Heart right ventricle (tissue), 16 donors: Measurements from ENCODE around the gene CDK14. TPM values are rescaled to one million over a fixed set of nuclear protein-coding genes. Genes with fewer than 3 reads are reported as not detected.

Experiments
- ATAC-seq, 8 donors: fragments of 200-7000 bp; cut with Tn5 transposase; one replicate each; pipeline ENCODE4 v1.9.1; 2020; ENCODE audit warnings: mild to moderate bottlenecking in 8 of 8, moderate library complexity in 8 of 8, moderate number of reproducible peaks in 1 of 8
- DNase-seq, 2 donors: peaks; one replicate each; pipeline ENCODE4 v3.0.0-alpha.2; 2020
- H3K27ac ChIP-seq, 10 donors: fragments of 200-600 bp; sonication (generic) in 2 of 10; one replicate each; pipeline versions ENCODE4 v1.5.0 to v1.8.0; 2020 to 2022; ENCODE audit warnings: mild to moderate bottlenecking in 3 of 10
- H3K27me3 ChIP-seq, 7 donors: fragments of 200-600 bp; one replicate each; pipeline ENCODE4 v1.8.0; 2021 to 2022; ENCODE audit warnings: mild to moderate bottlenecking in 2 of 7
- H3K36me3 ChIP-seq, 9 donors: fragments of 200-600 bp; sonication (generic) in 1 of 9; one replicate each; pipeline versions ENCODE4 v1.5.0 to v1.8.0; 2020 to 2022; ENCODE audit warnings: mild to moderate bottlenecking in 2 of 9
- H3K4me1 ChIP-seq, 9 donors: fragments of 200-600 bp; sonication (generic) in 1 of 9; one replicate each; pipeline versions ENCODE4 v1.5.0 to v1.8.0; 2020 to 2022; ENCODE audit warnings: mild to moderate bottlenecking in 4 of 9
- H3K4me3 ChIP-seq, 10 donors: fragments of 200-600 bp; sonication (generic) in 2 of 10; one replicate each; pipeline versions ENCODE4 v1.5.0 to v1.8.0; 2020 to 2022; ENCODE audit warnings: mild to moderate bottlenecking in 7 of 10, moderate library complexity in 2 of 10
- H3K9me3 ChIP-seq, 11 donors: fragments of 200-600 bp in 10 of 11; sonication (generic) in 2 of 11; one replicate each; pipeline versions ENCODE4 v1.5.0 to v1.8.0; 2013 to 2022; ENCODE audit warnings: mild to moderate bottlenecking in 2 of 11, control low read depth in 1 of 11, moderate library complexity in 1 of 11
- CTCF ChIP-seq, 9 donors: fragments of 200-600 bp; sonication (generic) in 2 of 9; IDR thresholded peaks; one replicate each; pipeline versions ENCODE4 v1.5.0 to v1.8.0; 2021 to 2022; ENCODE audit warnings: antibody characterized with exemption in 9 of 9, mild to moderate bottlenecking in 5 of 9, moderate library complexity in 1 of 9
- WGBS, 2 donors: extraction: QIAGEN DNeasy Blood & Tissue Kit; methylation state at CpG; one replicate each; pipeline ENCODE4 v1.1.7; 2013; ENCODE audit warnings: inconsistent platforms in 1 of 2; 5-methylcytosine and 5-hydroxymethylcytosine counted together
- intact Hi-C, 10 donors: fragments of 100-400 bp; cut with DNase I; formaldehyde crosslinking; loops; one replicate each; pipeline versions ENCODE4 v1.11.1 to v1.14.2; 2022
- polyA plus RNA-seq, 2 donors: library from polyadenylated mRNA; stranded (reverse); fragments of 200-250 nt; gene quantifications; one replicate each; pipeline ENCODE4 v1.2.3, GENCODE V29; 2013
- total RNA-seq, 10 donors: library from RNA; stranded (reverse); fragmentation: NEBNext Ultra II Directional in 3 of 10; extraction: Animal tissue kit (Norgen Biotek cat#: 25700) in 3 of 10; gene quantifications; one replicate each; pipeline versions ENCODE4 v1.2.1 to v1.2.4, GENCODE V29; 2021 to 2023
- donor health status: Arrhythmogenic right ventricular cardiomyopathy.
- donor health status: ischemic (EF 13 %, LVEDD 7.1; RV severe dilation, severe dysfunction).
- donor health status: healthy with polysubstance abuse.
- donor health status: DM: no; HTN: yes; CAD: no.
- donor health status: DM: no; HTN: no; CAD: no.
- donor health status: ischemic (EF 25% LVEDD 6.9; RV normal size, moderate dysfunction).
- donor health status: ischemic (EF 25% LVEDD 5.7; RV mildly dilated, moderate dysfunction).
- donor health status: healthy.
- donor health status: DM: yes; HTN: yes; CAD: no.
- donor health status: Ischemic cardiomyopathy.
- donor health status: ischemic (EF 35%, LVEDD 5.7; RV mildly dilated, moderate dysfunction).
- donor health status: nonischemic (EF 11% LVEDD 7.7; RV severe dilation, severe dysfunction).
- donor health status: DM: yes; HTN: yes; CAD: no.
- donor health status: PGD.
- donor health status: ischemic (EF 29% LVEDD 5.4; RV normal size, mild dysfunction).
- donor health status: nonischemic (EF 23%, LVEDD 6.1; RV moderate dilation, normal function).

The CDK14 gene
- total and polyA plus RNA-seq, 12 donors = 3.9 to 36.5 (median 21.4) TPM

GRCh38 chr7:91083855-91084644, 487.9 kb downstream of the CDK14 start:
- DNase-seq (peak; percentile 55 to 74), ATAC-seq (peak; percentile 83 to 95 (median 91))
- H3K4me1 ChIP-seq = peaks cover 3 to 42% (median 26%) of the 10 kb centered on the region in 9 donors
- peak in 3 of 9 donors; percentile 26 to 31 (median 27) for TF ChIP-seq CTCF (IDR thresholded peaks at IDR 0.05)
- H3K9me3 ChIP-seq = no peaks in the 10 kb centered on the region
- no peak overlapping the region for H3K4me3 ChIP-seq
- intact Hi-C loops = loop anchor here (2.0 to 10.0 kb wide), 9 partner anchors 178 to 801 kb away; partner anchors contain the start of genes FZD1 (in 5 of the 10) and MTERF1 (in 1 of the 10)
- 30 to 45% methylated on average over 3 of the region's 3 CpGs for WGBS, 2 donors
- no peaks in the 10 kb centered on the region for H3K36me3 ChIP-seq
- H3K27me3 ChIP-seq = no peaks in the 10 kb centered on the region
- peak overlapping the region in 7 of 10 donors; percentile 7 to 69 (median 56) for H3K27ac ChIP-seq

- intact Hi-C loops = loop anchor here in 9 of 10 donors (5.0 to 10.0 kb wide), 10 partner anchors 177 to 800 kb away; partner anchors contain the start of genes FZD1 (in 4 of the 9) and MTERF1 (in 1 of the 9)
- H3K9me3 ChIP-seq = no peaks in the 10 kb centered on the region
- no peak for TF ChIP-seq CTCF (IDR thresholded peaks at IDR 0.05)
- no peak overlapping the region for H3K4me3 ChIP-seq
- H3K36me3 ChIP-seq = no peaks in the 10 kb centered on the region
- no peak for ATAC-seq
- no peak for DNase-seq
- peak overlapping the region in 3 of 10 donors; percentile 54 to 69 (median 54) for H3K27ac ChIP-seq
- 80 to 82% methylated on average over 4 of the region's 4 CpGs for WGBS, 2 donors
- H3K27me3 ChIP-seq = no peaks in the 10 kb centered on the region
- peaks cover 3 to 52% (median 33%) of the 10 kb centered on the region in 9 donors for H3K4me1 ChIP-seq
These were observed 489.1 kb downstream of the CDK14 start for GRCh38 chr7:91085175-91085574.

GRCh38 chr7:91086200-91086599, 490.1 kb downstream of the CDK14 start:
- no peak overlapping the region for H3K4me3 ChIP-seq
- H3K27me3 ChIP-seq = no peaks in the 10 kb centered on the region
- H3K9me3 ChIP-seq = no peaks in the 10 kb centered on the region
- no peak overlapping the region for H3K27ac ChIP-seq
- peaks cover 0 to 54% (median 33%) of the 10 kb centered on the region in 9 donors for H3K4me1 ChIP-seq
- intact Hi-C loops = loop anchor here in 9 of 10 donors (5.0 to 10.0 kb wide), 10 partner anchors 176 to 799 kb away; partner anchors contain the start of genes FZD1 (in 4 of the 9) and MTERF1 (in 1 of the 9)
- ATAC-seq (no peak), DNase-seq (no peak)
- 89 to 90% methylated on average over 4 of the region's 4 CpGs for WGBS, 2 donors
- H3K36me3 ChIP-seq = no peaks in the 10 kb centered on the region
- TF ChIP-seq CTCF (IDR thresholded peaks at IDR 0.05) = no peak

- peaks cover 0 to 34% (median 20%) of the 10 kb centered on the region in 9 donors for H3K4me1 ChIP-seq
- H3K27ac ChIP-seq = no peak overlapping the region
- no peaks in the 10 kb centered on the region for H3K27me3 ChIP-seq
- H3K9me3 ChIP-seq = no peaks in the 10 kb centered on the region
- H3K4me3 ChIP-seq = no peak overlapping the region
- intact Hi-C loops = loop anchor here (2.0 to 10.0 kb wide), 12 partner anchors 174 to 797 kb away; partner anchors contain the start of genes FZD1 (in 5 of the 10) and MTERF1 (in 1 of the 10)
- DNase-seq = no peak
- 72 to 73% methylated on average over 1 of the region's 1 CpG for WGBS, 2 donors
- ATAC-seq = no peak
- no peaks in the 10 kb centered on the region for H3K36me3 ChIP-seq
- no peak for TF ChIP-seq CTCF (IDR thresholded peaks at IDR 0.05)
These were observed 492.0 kb downstream of the CDK14 start for GRCh38 chr7:91088156-91088555.
